Right lobe of liver (tissue), 4 donors: ENCODE results near the gene RCE1.
A peak's percentile ranks its signal among the peaks of the same experiment; 100 is the strongest.

Experiments used
- CTCF ChIP-seq, 4 donors: fragments of 200-600 bp in 3 of 4; fragments of 450-650 bp in 1 of 4; IDR thresholded peaks; one replicate each; pipeline versions ENCODE4 v1.5.1 to v1.8.0; 2016 to 2022; ENCODE audit warnings: antibody characterized with exemption in 4 of 4, mild to moderate bottlenecking in 2 of 4
- POLR2A ChIP-seq: fragments of 450-650 bp; IDR thresholded peaks from one replicate; pipeline ENCODE4 v1.6.1; 2017; ENCODE audit warnings: antibody characterized with exemption, mild to moderate bottlenecking
- donor health status: DM: no; HTN: no; CAD: no.
- donor health status: DM: no; HTN: no; CAD: no.
- donor health status: DM: no; HTN: yes; CAD: no.

GRCh38 chr11:66867425-66868040 lies 24.3 kb downstream of the RCE1 start:
- TF ChIP-seq POLR2A, result no peak
- peak in 1 of 4 donors; percentile 27 for TF ChIP-seq CTCF (IDR thresholded peaks at IDR 0.05)
